Measurements from ENCODE around the gene TMSB15C. TPM values are rescaled to one million over a fixed set of nuclear protein-coding genes. Genes with fewer than 3 reads are reported as not detected.
A peak's percentile ranks its signal among the peaks of the same experiment; 100 is the strongest.

The TMSB15C gene
- polyA plus RNA-seq, 1 donor (not counting 4 experiments of a cell fraction or from before 2014, with no cell fraction given): 1.5 TPM

DNA sequence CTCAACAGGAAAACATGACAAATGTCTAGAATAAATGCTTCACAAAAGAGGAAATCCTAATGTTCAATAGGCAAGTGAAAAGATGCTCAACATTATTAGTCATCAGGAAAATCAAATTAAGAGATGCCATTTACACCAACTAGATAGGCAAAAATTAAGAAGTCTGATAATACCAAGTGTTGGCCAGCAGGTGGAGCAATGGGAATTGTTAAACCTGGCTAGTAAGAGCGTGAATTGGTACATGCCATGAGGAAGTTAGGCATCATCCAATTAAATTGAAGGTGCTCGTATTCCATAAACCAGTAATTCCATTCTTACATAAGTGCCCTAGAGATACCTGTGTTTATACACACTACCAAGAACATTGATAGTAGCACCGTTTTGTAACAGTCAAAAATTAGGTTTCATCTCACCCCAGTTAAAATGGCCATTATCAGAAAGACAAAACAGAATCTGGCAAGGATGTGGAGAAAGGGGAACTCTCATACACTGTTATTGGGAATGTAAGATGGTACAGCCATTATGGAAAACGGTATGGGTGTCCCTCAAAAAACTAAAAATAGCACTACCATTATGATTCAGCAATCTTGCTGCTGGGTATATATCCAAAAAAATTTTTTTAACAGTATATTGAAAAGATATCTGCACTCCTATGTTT, 22.2 kb upstream of the TMSB15C start:
- DNase-seq (ENCODE audit: low read depth, low spot score): peak; percentile 17
- no peaks in the 10 kb centered on the region for H4K20me1 ChIP-seq (ENCODE audit: control insufficient read depth, extremely low read depth, insufficient read depth, low read length)
- H3K27ac ChIP-seq (ENCODE audit: control insufficient read depth, insufficient read depth, low read length): no peak overlapping the region
- H3K9me3 ChIP-seq (ENCODE audit: control insufficient read depth, low read depth, low read length): no peaks in the 10 kb centered on the region
- FAIRE-seq: peak; percentile 86
- H3K27me3 ChIP-seq (ENCODE audit: control insufficient read depth, extremely low read depth, insufficient read depth, low read length): peaks cover 9% of the 10 kb centered on the region
- no peak overlapping the region for H3K9ac ChIP-seq (ENCODE audit: control insufficient read depth, extremely low read depth, insufficient read depth, low read length)
- H3K4me3 ChIP-seq (ENCODE audit: control insufficient read depth in 2 of 3, extremely low read depth in 1 of 3, insufficient read depth in 2 of 3, low read depth in 1 of 3, low read length in 3 of 3): no peak overlapping the region
- no peaks in the 10 kb centered on the region for H3K4me1 ChIP-seq (ENCODE audit: control insufficient read depth, extremely low read depth, insufficient read depth, low read length)
- H3K9me1 ChIP-seq (ENCODE audit: control insufficient read depth, extremely low read depth, insufficient read depth, low read length): no peaks in the 10 kb centered on the region
- no peaks in the 10 kb centered on the region for H3K36me3 ChIP-seq (ENCODE audit: control insufficient read depth in 2 of 2, extremely low read depth in 1 of 2, insufficient read depth in 2 of 2, low read length in 2 of 2)
- dilution Hi-C loops (cut with MboI; ENCODE audit: extremely low pct_ligation_motif_present, low sequenced_read_pairs): no loop called here
- H2AFZ ChIP-seq (ENCODE audit: control insufficient read depth, low read length): no peak overlapping the region
- H3K79me2 ChIP-seq (ENCODE audit: control insufficient read depth, insufficient read depth, low read length): no peaks in the 10 kb centered on the region
- TF ChIP-seq, protein P1, sequence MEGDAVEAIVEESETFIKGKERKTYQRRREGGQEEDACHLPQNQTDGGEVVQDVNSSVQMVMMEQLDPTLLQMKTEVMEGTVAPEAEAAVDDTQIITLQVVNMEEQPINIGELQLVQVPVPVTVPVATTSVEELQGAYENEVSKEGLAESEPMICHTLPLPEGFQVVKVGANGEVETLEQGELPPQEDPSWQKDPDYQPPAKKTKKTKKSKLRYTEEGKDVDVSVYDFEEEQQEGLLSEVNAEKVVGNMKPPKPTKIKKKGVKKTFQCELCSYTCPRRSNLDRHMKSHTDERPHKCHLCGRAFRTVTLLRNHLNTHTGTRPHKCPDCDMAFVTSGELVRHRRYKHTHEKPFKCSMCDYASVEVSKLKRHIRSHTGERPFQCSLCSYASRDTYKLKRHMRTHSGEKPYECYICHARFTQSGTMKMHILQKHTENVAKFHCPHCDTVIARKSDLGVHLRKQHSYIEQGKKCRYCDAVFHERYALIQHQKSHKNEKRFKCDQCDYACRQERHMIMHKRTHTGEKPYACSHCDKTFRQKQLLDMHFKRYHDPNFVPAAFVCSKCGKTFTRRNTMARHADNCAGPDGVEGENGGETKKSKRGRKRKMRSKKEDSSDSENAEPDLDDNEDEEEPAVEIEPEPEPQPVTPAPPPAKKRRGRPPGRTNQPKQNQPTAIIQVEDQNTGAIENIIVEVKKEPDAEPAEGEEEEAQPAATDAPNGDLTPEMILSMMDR (optimal IDR thresholded peaks at IDR 0.05 in 1 of 3, IDR thresholded peaks at IDR 0.05 in 1 of 3, conservative IDR thresholded peaks at IDR 0.05 in 1 of 3; ENCODE audit: extremely low read depth in 1 of 3, insufficient read depth in 2 of 3, low read length in 3 of 3): peak; percentile 52 to 64 (median 57)
- no peak for TF ChIP-seq EZH2 (IDR thresholded peaks at IDR 0.05; ENCODE audit: low read length)
- H3K4me2 ChIP-seq (ENCODE audit: control insufficient read depth, extremely low read depth, insufficient read depth, low read depth, low read length): no peak overlapping the region

DNA sequence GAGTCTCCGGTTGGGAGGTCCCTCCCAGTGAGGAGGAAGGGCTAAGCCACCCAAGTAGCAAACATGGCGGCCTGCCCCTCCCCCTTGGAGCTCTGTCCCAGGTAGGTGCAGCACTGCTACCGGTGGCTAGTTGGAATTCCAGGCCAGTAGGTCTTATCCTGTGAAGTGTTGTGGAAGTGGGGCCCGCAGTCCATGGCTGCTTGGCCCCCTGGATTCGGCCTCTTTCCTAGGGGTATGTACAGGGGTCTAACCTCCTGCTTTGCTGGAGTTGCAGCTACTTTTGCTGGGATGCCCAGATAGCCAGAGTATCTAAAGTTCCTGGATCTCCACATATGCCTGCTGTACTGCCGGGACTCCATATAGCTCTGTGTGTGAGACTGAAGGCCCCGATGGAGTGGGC, 9.9 kb upstream of the TMSB15C start:
- no peak overlapping the region for H3K27ac ChIP-seq (ENCODE audit: control insufficient read depth, insufficient read depth, low read length)
- no peaks in the 10 kb centered on the region for H3K4me1 ChIP-seq (ENCODE audit: control insufficient read depth, extremely low read depth, insufficient read depth, low read length)
- TF ChIP-seq, protein P1 (optimal IDR thresholded peaks at IDR 0.05 in 1 of 3, IDR thresholded peaks at IDR 0.05 in 1 of 3, conservative IDR thresholded peaks at IDR 0.05 in 1 of 3; ENCODE audit: extremely low read depth in 1 of 3, insufficient read depth in 2 of 3, low read length in 3 of 3): no peak
- TF ChIP-seq EZH2 (IDR thresholded peaks at IDR 0.05; ENCODE audit: low read length): no peak
- no peaks in the 10 kb centered on the region for H4K20me1 ChIP-seq (ENCODE audit: control insufficient read depth, extremely low read depth, insufficient read depth, low read length)
- H3K9me1 ChIP-seq (ENCODE audit: control insufficient read depth, extremely low read depth, insufficient read depth, low read length): no peaks in the 10 kb centered on the region
- FAIRE-seq (no peak), DNase-seq (ENCODE audit: low read depth, low spot score) (no peak)
- H3K9ac ChIP-seq (ENCODE audit: control insufficient read depth, extremely low read depth, insufficient read depth, low read length): no peak overlapping the region
- no peaks in the 10 kb centered on the region for H3K27me3 ChIP-seq (ENCODE audit: control insufficient read depth, extremely low read depth, insufficient read depth, low read length)
- H3K9me3 ChIP-seq (ENCODE audit: control insufficient read depth, low read depth, low read length): no peaks in the 10 kb centered on the region
- no peak overlapping the region for H3K4me3 ChIP-seq (ENCODE audit: control insufficient read depth in 2 of 3, extremely low read depth in 1 of 3, insufficient read depth in 2 of 3, low read depth in 1 of 3, low read length in 3 of 3)
- no peak overlapping the region for H3K4me2 ChIP-seq (ENCODE audit: control insufficient read depth, extremely low read depth, insufficient read depth, low read depth, low read length)
- no peaks in the 10 kb centered on the region for H3K79me2 ChIP-seq (ENCODE audit: control insufficient read depth, insufficient read depth, low read length)
- no peak overlapping the region for H2AFZ ChIP-seq (ENCODE audit: control insufficient read depth, low read length)
- dilution Hi-C loops (cut with MboI; ENCODE audit: extremely low pct_ligation_motif_present, low sequenced_read_pairs): no loop called here
- H3K36me3 ChIP-seq (ENCODE audit: control insufficient read depth in 2 of 2, extremely low read depth in 1 of 2, insufficient read depth in 2 of 2, low read length in 2 of 2): no peaks in the 10 kb centered on the region
